ENCODE data around the gene PRKACA.

The PRKACA gene

DNA sequence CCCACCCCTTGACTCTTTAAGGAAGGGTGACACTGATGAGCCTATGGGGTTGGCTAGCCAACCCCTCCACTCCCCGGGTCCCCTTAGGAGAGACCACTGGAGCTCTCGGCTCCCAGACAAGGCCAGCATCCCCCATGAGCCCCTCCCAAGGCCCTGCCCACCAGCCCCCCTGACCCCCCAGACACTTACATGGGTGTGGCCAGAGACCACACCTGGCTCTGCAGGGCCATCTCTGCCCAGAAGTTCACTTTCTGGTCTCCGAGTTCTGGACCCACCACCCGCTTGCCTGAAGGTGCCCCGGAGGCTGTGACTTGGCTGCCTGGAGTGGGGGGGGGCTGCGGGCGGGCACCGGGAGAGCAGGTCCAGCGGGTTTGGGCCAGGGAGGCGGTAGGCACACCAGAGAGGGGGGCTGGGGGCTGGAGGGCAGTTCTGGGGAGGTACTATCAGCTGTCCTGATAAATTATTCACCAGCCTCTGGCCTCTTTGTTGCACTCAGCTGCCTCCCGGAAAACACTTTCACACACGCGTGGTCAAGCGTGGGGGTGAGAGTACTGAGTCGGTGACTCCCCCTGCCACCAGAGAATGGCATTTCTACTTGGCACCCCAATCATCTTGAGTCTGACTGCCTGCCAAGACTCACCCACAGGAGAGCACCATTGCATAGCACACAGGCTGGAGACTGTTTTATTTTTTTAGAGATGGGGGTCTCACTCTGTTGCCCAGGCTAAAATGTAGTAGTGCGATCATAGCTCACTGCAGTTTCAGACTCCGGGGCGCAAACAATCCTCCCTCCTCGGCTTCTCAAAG, 55.6 kb downstream of the PRKACA start, which contains the start of gene PALM3:
Gene PALM3, minus strand, starts transcription at position 326 of the 807 bp plus-strand sequence. Its CDS starts 96 bp downstream, at position 230.
- H3K9me3 Mint-ChIP-seq: no peaks in the 10 kb centered on the region
- no peak within 1 kb of the TSS for H3K4me3 Mint-ChIP-seq
- peaks cover 14% of the 10 kb centered on the region for H3K4me1 Mint-ChIP-seq (ENCODE audit: low read depth)
- no peaks in the 10 kb centered on the region for H3K36me3 Mint-ChIP-seq (ENCODE audit: low read depth)
- peaks cover 46% of the 10 kb centered on the region for H3K27me3 Mint-ChIP-seq (ENCODE audit: low read depth)
- no peak within 1 kb of the TSS for H3K27ac Mint-ChIP-seq

DNA sequence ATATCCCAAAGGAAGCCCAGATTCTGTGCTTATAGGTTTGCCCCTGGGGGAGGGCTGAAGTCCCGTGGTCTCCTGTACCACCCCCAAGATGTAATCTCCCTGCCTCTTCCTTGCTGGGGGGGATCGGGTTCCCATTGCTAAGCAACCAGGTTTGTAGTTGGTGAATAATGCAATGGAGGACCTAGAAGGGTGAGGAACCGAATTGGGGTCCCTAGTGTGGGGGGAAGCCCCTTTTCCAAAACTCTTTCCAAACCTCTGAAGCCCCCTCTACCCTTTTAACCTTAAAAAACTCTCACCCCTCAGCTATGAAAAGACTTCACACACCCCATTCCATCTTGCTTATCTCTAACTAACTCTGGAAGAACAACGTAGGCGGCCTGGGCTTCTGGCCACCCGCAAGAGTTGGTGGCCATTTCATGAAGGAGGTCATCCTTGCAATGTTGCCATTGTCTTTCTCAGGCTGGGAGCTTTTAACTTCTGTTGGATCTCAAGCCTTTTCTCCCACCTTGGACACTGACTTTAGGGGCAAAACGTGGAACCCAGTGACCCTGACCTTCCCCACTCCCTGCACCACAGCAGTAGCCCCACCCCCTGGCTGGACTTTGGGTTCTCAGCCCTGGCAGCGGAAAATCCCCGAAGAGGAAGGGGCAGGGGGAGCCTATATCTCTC, 56.3 kb downstream of the PRKACA start:
- no peaks in the 10 kb centered on the region for H3K36me3 Mint-ChIP-seq (ENCODE audit: low read depth)
- H3K9me3 Mint-ChIP-seq: no peaks in the 10 kb centered on the region
- no peak overlapping the region for H3K4me3 Mint-ChIP-seq
- H3K4me1 Mint-ChIP-seq (ENCODE audit: low read depth): peaks cover 14% of the 10 kb centered on the region
- H3K27ac Mint-ChIP-seq: no peak overlapping the region
- peaks cover 48% of the 10 kb centered on the region for H3K27me3 Mint-ChIP-seq (ENCODE audit: low read depth)

DNA sequence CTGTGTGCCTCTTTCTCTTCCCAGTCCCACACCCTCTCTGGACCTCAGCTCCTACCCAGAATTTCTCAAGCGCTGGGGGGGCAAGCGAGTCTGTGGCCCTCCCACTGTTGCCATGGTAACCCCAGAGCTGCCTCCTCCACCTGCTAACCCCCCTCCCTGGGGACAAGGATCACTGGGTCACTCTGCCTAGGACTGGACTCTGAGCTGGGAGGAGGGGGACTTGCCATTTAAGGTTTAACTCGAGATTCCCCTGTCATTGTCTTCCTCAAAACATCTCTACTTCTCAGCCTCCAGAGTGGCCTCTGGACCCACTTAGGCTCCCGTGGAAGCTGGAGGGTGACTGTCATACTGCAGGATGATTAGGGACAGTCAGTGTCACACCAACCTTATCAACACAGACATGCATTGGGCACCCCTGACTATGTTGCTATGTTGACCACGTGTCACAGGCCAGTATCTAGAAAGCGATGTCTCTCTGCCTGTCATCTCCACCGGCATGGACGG, 57.9 kb downstream of the PRKACA start:
- H3K36me3 Mint-ChIP-seq (ENCODE audit: low read depth): no peaks in the 10 kb centered on the region
- H3K4me1 Mint-ChIP-seq (ENCODE audit: low read depth): peaks cover 14% of the 10 kb centered on the region
- no peaks in the 10 kb centered on the region for H3K9me3 Mint-ChIP-seq
- peaks cover 48% of the 10 kb centered on the region for H3K27me3 Mint-ChIP-seq (ENCODE audit: low read depth)
- H3K4me3 Mint-ChIP-seq: no peak overlapping the region
- no peak overlapping the region for H3K27ac Mint-ChIP-seq

DNA sequence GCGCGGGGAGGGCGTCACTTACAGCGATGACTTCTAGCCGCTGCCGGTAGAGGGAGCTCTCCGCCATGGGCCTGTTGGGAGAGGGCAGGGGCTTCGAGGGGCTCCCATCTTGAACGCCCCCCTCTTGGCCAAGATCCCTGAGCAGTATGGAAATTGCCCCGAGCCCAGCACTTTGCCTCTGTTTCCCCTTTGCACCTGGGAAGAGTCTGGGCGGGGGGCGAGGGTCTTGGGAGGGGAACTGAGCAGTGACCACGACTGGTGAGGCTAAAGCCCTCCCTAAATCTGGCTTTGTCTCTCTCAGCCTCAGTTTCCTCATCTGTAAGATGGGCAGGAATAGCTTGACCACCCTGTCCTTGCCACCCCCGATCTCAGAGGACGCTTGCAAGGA, 58.5 kb downstream of the PRKACA start:
- Mint-ChIP-seq H3K27me3 (ENCODE audit: low read depth) (peaks cover 48% of the 10 kb centered on the region), H3K36me3 (ENCODE audit: low read depth) (peaks cover 2% of the 10 kb centered on the region), H3K4me3 (no peak overlapping the region), H3K27ac (no peak overlapping the region), H3K9me3 (no peaks in the 10 kb centered on the region), H3K4me1 (ENCODE audit: low read depth) (peaks cover 14% of the 10 kb centered on the region)

DNA sequence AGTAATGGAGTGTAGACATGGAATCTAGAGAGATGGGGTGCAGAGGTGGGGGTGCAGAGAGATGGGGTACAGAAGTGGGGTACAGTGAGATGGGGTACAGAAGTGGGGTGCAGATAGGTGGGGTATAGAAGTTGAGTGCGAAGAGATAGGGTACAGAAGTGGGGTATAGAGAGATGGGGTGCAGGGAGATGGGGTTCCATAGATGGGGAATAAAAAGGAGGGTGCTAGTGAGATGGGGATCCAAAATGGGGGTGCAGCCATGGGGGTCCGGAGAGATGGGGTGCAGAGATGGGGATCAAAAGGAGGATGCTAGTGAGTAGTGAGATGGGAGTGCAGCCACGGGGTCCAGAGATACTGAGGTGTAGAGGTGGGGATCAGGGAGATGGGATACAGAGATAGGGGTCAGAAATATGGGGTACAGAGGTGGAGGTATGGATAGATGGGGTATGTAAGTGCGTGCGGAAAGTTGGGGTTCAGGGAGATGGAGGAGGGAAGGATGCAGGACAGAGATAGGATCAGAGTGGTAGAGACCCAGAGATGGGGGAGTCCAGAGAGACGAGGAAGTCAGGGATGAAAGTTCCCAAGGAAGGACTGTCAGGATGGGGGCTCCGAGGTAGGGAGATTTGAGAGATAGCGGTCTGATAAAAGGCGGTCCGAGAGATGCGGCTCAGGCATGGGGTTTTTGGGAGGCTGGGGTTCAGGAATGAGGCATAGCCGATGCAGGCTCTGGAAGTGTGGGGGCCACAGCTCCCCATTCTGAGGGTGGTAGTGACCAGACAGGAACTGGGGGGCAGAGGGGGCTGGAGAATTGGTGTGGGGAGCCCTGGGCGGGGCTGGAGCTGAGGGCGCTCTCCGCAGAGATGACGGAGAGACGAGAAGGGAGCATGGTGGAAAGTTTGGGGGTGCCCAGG, 59.1 kb downstream of the PRKACA start:
- peak overlapping the region; percentile 38 for H3K27ac Mint-ChIP-seq
- peaks cover 5% of the 10 kb centered on the region for H3K36me3 Mint-ChIP-seq (ENCODE audit: low read depth)
- peaks cover 48% of the 10 kb centered on the region for H3K27me3 Mint-ChIP-seq (ENCODE audit: low read depth)
- H3K4me1 Mint-ChIP-seq (ENCODE audit: low read depth): peaks cover 14% of the 10 kb centered on the region
- peak overlapping the region; percentile 46 for H3K4me3 Mint-ChIP-seq
- no peaks in the 10 kb centered on the region for H3K9me3 Mint-ChIP-seq

DNA sequence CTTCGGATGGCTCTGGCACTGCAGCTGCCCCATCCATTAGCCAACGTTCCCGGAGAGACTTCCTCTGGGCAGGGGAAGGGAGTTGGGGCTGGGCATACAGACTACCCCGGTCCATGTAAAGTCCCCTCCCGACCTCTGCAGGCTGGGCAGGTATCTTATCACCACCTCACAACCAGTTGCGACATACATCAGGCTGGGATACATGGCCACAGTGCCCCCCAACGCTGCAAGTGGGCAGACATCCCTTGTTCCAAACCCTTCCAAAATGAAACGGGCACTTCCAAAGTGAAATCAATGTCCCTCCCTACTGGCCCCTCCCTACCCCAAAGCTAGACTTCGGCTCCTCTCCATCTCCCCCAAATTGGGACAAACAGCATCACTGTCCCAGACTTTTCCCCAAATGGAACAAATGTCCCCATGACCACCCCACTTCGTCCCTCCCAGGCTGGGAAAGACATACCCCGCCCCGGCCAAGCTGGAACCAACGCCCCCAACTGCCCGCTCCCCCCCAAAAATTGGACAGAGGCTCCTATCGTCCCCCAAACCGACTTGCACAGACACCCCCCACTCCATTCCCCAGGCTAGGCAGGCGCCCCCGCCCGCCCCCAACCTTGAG, 60.7 kb downstream of the PRKACA start:
- Mint-ChIP-seq H3K36me3 (ENCODE audit: low read depth) (peaks cover 16% of the 10 kb centered on the region), H3K4me3 (peak overlapping the region; percentile 53), H3K27me3 (ENCODE audit: low read depth) (peaks cover 48% of the 10 kb centered on the region), H3K9me3 (peaks cover 5% of the 10 kb centered on the region), H3K27ac (no peak overlapping the region), H3K4me1 (ENCODE audit: low read depth) (peaks cover 14% of the 10 kb centered on the region)

DNA sequence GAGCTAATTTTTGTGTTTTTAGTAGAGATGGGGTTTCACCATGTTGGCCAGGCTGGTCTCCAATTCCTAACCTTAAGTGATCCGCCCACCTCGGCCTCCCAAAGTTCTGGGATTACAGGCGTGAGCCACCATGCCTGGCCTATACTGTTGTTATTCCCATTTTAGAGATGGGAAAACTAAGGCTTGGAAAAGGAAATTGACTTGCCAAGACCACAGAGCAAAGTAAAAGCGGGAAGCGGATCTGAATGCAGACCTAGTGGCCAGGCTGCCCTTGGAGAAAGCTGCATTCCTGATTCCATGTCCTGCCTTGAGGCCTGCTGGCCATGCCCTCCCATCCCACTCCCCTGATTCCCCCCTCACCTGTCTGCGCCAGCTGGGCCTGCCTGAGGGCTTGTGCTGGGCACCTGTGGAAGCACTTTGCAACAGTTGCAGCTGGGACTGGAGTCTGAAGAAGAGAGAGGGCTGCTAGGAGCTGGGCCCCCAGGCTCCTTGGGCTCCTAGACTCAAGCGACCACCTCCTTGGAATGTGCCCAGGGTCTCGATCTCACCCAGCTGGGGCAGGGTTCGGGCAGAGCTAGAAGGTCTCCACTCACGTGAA, 61.4 kb downstream of the PRKACA start:
- Mint-ChIP-seq H3K27me3 (ENCODE audit: low read depth) (peaks cover 44% of the 10 kb centered on the region), H3K36me3 (ENCODE audit: low read depth) (peaks cover 19% of the 10 kb centered on the region), H3K4me3 (no peak overlapping the region)

DNA sequence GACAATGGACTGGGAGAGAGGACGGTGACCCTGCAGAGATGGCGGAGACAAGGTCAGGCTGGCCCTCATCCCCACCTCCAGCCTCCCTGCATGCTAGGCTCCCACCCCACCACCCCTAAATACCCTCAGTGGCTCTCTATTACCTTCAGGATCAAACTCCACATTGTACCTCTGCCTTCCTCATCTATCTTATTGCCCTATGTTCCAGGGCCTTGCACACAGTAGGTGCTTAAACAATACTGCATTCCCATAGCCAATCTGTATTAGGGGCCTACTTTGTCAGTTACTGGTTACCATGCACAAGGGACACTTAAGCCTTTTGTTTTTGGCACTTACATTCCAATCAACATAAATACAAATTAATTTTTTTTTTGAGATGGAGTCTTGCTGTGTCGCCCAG, 62.2 kb downstream of the PRKACA start:
- H3K4me3 Mint-ChIP-seq: no peak overlapping the region
- no peak overlapping the region for H3K27ac Mint-ChIP-seq
- H3K36me3 Mint-ChIP-seq (ENCODE audit: low read depth): peaks cover 24% of the 10 kb centered on the region
- peaks cover 5% of the 10 kb centered on the region for H3K9me3 Mint-ChIP-seq
- H3K27me3 Mint-ChIP-seq (ENCODE audit: low read depth): peaks cover 36% of the 10 kb centered on the region
- H3K4me1 Mint-ChIP-seq (ENCODE audit: low read depth): peaks cover 14% of the 10 kb centered on the region

More for the DNA sequence above, 61.4 kb downstream of the PRKACA start:
- peaks cover 5% of the 10 kb centered on the region for H3K9me3 Mint-ChIP-seq
- peaks cover 14% of the 10 kb centered on the region for H3K4me1 Mint-ChIP-seq (ENCODE audit: low read depth)
- no peak overlapping the region for H3K27ac Mint-ChIP-seq

DNA sequence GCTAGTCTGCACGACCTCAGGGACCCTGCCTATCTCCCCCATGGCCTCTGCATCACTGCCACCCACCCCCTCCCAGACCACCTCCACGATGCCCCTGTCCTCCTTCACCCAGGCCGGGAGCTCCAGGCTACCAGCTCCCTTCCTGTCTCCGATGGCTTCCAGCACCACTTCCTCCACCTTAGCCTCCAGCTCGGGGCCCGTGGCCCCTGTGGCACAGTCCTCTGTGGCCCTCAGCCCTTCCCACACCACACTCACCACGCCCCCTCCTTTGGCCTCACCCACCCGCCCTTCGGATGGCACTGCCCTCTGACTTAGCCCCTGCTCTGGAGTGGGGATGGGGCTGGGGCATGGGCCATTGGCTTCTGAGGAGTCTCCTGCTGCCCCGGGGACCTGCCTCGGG, 62.8 kb downstream of the PRKACA start:
- Mint-ChIP-seq H3K27me3 (ENCODE audit: low read depth) (peaks cover 30% of the 10 kb centered on the region), H3K4me1 (ENCODE audit: low read depth) (peaks cover 16% of the 10 kb centered on the region), H3K9me3 (peaks cover 5% of the 10 kb centered on the region), H3K36me3 (ENCODE audit: low read depth) (peaks cover 28% of the 10 kb centered on the region), H3K4me3 (no peak overlapping the region), H3K27ac (no peak overlapping the region)

DNA sequence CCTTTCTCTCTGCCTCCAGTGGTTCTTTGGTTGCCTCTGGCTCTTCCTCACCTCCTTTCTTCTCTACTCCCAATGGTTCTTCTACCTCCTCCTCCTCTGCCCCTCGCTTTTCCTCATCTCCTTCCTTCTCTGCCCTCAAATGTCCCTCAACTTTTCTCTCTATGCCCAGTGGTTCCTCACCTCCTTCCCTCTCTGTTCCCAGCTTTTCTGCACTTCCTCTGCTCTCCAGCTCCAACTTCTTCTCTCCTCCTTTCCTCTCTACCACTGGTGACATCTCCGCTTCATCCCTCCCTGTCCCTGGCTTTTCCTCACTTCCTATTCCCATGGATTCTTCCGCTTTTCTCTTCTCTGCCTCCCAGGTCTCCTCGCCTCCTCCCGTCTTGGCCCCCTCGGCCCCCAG, 63.5 kb downstream of the PRKACA start:
- Mint-ChIP-seq H3K27ac (peak overlapping the region; percentile 8), H3K36me3 (ENCODE audit: low read depth) (peaks cover 30% of the 10 kb centered on the region), H3K4me1 (ENCODE audit: low read depth) (peaks cover 16% of the 10 kb centered on the region)

DNA sequence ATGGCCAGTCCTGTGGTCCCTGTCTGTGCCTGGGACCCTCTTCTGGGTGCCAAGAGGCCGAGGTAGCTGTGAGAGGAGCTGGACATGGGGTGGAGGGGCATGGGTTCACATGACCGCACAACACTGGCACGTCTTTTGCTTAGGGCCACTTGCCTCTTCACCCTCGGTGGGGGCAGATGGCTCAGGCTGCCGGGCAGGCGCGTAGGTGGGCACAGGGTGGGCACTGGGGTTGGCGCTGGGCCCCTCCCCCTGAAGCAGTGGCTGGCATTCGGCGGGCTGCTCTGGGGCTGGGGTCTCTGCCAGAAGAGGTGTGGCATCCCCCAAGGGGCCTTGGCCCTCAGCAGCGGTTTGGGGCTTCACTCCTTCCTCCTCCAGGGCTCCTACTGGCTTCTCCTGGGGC, 64.1 kb downstream of the PRKACA start:
- peaks cover 34% of the 10 kb centered on the region for H3K36me3 Mint-ChIP-seq (ENCODE audit: low read depth)
- H3K9me3 Mint-ChIP-seq: peaks cover 5% of the 10 kb centered on the region
- H3K27me3 Mint-ChIP-seq (ENCODE audit: low read depth): peaks cover 17% of the 10 kb centered on the region
- H3K4me1 Mint-ChIP-seq (ENCODE audit: low read depth): peaks cover 12% of the 10 kb centered on the region
- H3K4me3 Mint-ChIP-seq: no peak overlapping the region
- no peak overlapping the region for H3K27ac Mint-ChIP-seq

More for the DNA sequence above, 63.5 kb downstream of the PRKACA start:
- no peak overlapping the region for H3K4me3 Mint-ChIP-seq
- peaks cover 5% of the 10 kb centered on the region for H3K9me3 Mint-ChIP-seq
- H3K27me3 Mint-ChIP-seq (ENCODE audit: low read depth): peaks cover 23% of the 10 kb centered on the region

DNA sequence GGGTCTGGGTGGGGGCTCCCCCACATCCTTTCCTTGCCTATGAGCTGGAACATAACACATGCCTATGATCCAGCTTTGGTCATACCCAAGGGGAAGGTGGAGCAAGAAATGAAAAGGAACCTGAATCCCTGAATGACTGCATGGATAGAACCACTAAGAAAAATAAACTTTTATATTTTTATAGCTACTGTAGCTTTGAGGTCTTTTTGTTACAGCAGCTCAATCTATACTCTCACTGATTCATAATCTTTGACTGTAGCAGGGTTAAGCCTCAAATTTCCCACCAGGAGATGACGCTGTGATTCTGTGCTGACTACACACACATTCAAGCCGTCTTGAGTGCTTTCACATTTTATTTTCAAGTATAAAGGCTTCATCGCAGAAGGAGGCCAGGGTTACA, 64.5 kb downstream of the PRKACA start:
- H3K4me3 Mint-ChIP-seq: no peak overlapping the region

DNA sequence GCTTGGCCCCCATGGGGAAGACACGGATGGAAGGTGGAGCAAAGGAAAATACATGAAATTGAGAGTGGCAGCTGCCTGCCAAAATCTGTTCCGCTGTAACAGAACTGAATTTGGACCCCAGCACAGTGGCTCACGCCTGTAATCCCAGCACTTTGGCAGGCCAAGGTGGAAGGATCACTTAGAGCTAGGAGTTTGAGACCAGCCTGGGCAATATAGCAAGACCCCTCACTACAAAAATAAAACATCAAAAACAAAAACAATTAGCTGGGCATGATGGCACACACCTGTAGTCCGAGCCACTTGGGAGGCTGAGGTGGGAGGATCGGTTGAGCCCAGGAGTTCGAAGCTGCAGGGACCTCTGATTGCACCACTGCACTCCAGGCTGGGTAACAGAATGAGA, 65.1 kb downstream of the PRKACA start:
- Mint-ChIP-seq H3K4me1 (ENCODE audit: low read depth) (peaks cover 2% of the 10 kb centered on the region), H3K36me3 (ENCODE audit: low read depth) (peaks cover 38% of the 10 kb centered on the region), H3K27ac (no peak overlapping the region), H3K9me3 (peaks cover 5% of the 10 kb centered on the region), H3K4me3 (no peak overlapping the region), H3K27me3 (ENCODE audit: low read depth) (peaks cover 8% of the 10 kb centered on the region)

More for the DNA sequence above, 64.5 kb downstream of the PRKACA start:
- Mint-ChIP-seq H3K4me1 (ENCODE audit: low read depth) (peaks cover 7% of the 10 kb centered on the region), H3K27ac (no peak overlapping the region), H3K36me3 (ENCODE audit: low read depth) (peaks cover 38% of the 10 kb centered on the region), H3K9me3 (peaks cover 5% of the 10 kb centered on the region), H3K27me3 (ENCODE audit: low read depth) (peaks cover 13% of the 10 kb centered on the region)
